Keratinocyte (primary cell): ENCODE measurements around the gene GOLGA2. TPM values are rescaled to one million over a fixed set of nuclear protein-coding genes. Genes with fewer than 3 reads are reported as not detected.

Experiments used
- DNase-seq: peaks from one replicate; pipeline ENCODE4 v3.0.0-alpha.2; 2011; ENCODE audit warnings: low read depth, missing footprints, low spot score
- FAIRE-seq: peaks from 2 replicates; lab custom pipeline; 2011; peaks lifted over from hg19 to GRCh38; lab: Jason Lieb, UNC
- H2AFZ ChIP-seq: 2 replicates; pipeline ENCODE4 v1.6.0; 2012; ENCODE audit warnings: low read length, control low read depth, inconsistent platforms; ENCODE audit not compliant: control insufficient read depth
- H3K27ac ChIP-seq: 2 replicates; pipeline ENCODE4 v1.5.1; 2011; ENCODE audit warnings: low read length; ENCODE audit not compliant: control insufficient read depth, insufficient read depth
- H3K27me3 ChIP-seq: 3 replicates; pipeline ENCODE4 v1.6.0; 2011; ENCODE audit warnings: low read length; ENCODE audit not compliant: control insufficient read depth, insufficient read depth; ENCODE audit errors: extremely low read depth
- H3K36me3 ChIP-seq, 2 experiments: 2 replicates in 1 of 2; 3 replicates in 1 of 2; pipeline ENCODE4 v1.5.1; 2011; ENCODE audit warnings: low read length in 2 of 2, mild to moderate bottlenecking in 1 of 2; ENCODE audit not compliant: control insufficient read depth in 2 of 2, insufficient read depth in 2 of 2; ENCODE audit errors: extremely low read depth in 1 of 2
- H3K4me1 ChIP-seq: 3 replicates; pipeline ENCODE4 v1.5.1; 2011; ENCODE audit warnings: low read length; ENCODE audit not compliant: control insufficient read depth, insufficient read depth; ENCODE audit errors: extremely low read depth
- H3K4me2 ChIP-seq: 3 replicates; pipeline ENCODE4 v1.6.0; 2011; ENCODE audit warnings: low read depth, low read length; ENCODE audit not compliant: control insufficient read depth, insufficient read depth; ENCODE audit errors: extremely low read depth
- H3K4me3 ChIP-seq, 3 experiments: fragments of 200-600 bp in 1 of 3; sonication (generic) in 1 of 3; 2 replicates in 2 of 3; 3 replicates in 1 of 3; pipeline ENCODE4 v1.5.1; 2011 to 2016; ENCODE audit warnings: low read length in 3 of 3, mild to moderate bottlenecking in 3 of 3, control low read depth in 2 of 3, inconsistent platforms in 1 of 3, low read depth in 1 of 3, mixed read lengths in 1 of 3, mixed run types in 1 of 3, moderate library complexity in 1 of 3; ENCODE audit not compliant: control insufficient read depth in 2 of 3, insufficient read depth in 2 of 3; ENCODE audit errors: extremely low read depth in 1 of 3
- H3K79me2 ChIP-seq: 2 replicates; pipeline ENCODE4 v1.6.0; 2012; ENCODE audit warnings: low read length; ENCODE audit not compliant: control insufficient read depth, insufficient read depth
- H3K9ac ChIP-seq: 3 replicates; pipeline ENCODE4 v1.6.0; 2011; ENCODE audit warnings: low read length; ENCODE audit not compliant: control insufficient read depth, insufficient read depth; ENCODE audit errors: extremely low read depth
- H3K9me1 ChIP-seq: 3 replicates; pipeline ENCODE4 v1.6.0; 2011; ENCODE audit warnings: low read length; ENCODE audit not compliant: control insufficient read depth, insufficient read depth; ENCODE audit errors: extremely low read depth
- H3K9me3 ChIP-seq: 2 replicates; pipeline ENCODE4 v1.5.1; 2012; ENCODE audit warnings: low read depth, low read length; ENCODE audit not compliant: control insufficient read depth
- H4K20me1 ChIP-seq: 3 replicates; pipeline ENCODE4 v1.6.0; 2011; ENCODE audit warnings: low read length; ENCODE audit not compliant: control insufficient read depth, insufficient read depth; ENCODE audit errors: extremely low read depth
- CTCF ChIP-seq, 3 experiments: IDR thresholded peaks in 1 of 3; conservative IDR thresholded peaks in 1 of 3; optimal IDR thresholded peaks in 1 of 3; 2 replicates in 2 of 3; 3 replicates in 1 of 3; pipeline versions ENCODE3 to v1.5.1; 2011; ENCODE audit warnings: low read length in 3 of 3, mild to moderate bottlenecking in 3 of 3, moderate library complexity in 2 of 3, control low read depth in 1 of 3, inconsistent platforms in 1 of 3; ENCODE audit not compliant: insufficient read depth in 2 of 3; ENCODE audit errors: extremely low read depth in 1 of 3
- EZH2 ChIP-seq: IDR thresholded peaks from one replicate; pipeline ENCODE4 v1.6.1; 2012; ENCODE audit warnings: inconsistent platforms, mild to moderate bottlenecking, low read length, moderate library complexity
- dilution Hi-C: fragments of 300-500 bp; cut with MboI; formaldehyde crosslinking; loops from one replicate; pipeline ENCODE4 v1.7.0; 2020; ENCODE audit warnings: low sequenced_read_pairs; ENCODE audit not compliant: extremely low pct_ligation_motif_present
- polyA plus RNA-seq, 5 experiments: library from polyadenylated mRNA; depleted of rRNA in 3 of 5; stranded (reverse) in 3 of 5; stranded (forward) in 1 of 5; unstranded in 1 of 5; fragments of >200 nt; gene quantifications; 1 replicate in 1 of 5; 2 replicates in 3 of 5; 3 replicates in 1 of 5; pipeline versions ENCODE4 v1.2.1 to v1.2.3, GENCODE V29; 2011 to 2012; ENCODE audit warnings: missing spikeins in 2 of 5, low read depth in 1 of 5, low replicate concordance in 1 of 5

GOLGA2 gene
- polyA plus RNA-seq, 1 donor (not counting 4 experiments of a cell fraction or from before 2014, with no cell fraction given), result 41.6 TPM

GRCh38 chr9:128294142-128294541, 18.3 kb upstream of the GOLGA2 start:
- FAIRE-seq, result no peak
- H2AFZ ChIP-seq, result no peak overlapping the region

GRCh38 chr9:128293091-128293490, 17.3 kb upstream of the GOLGA2 start:
- H3K27me3 ChIP-seq, result no peaks in the 10 kb centered on the region
- no peak overlapping the region for H3K27ac ChIP-seq
- no peaks in the 10 kb centered on the region for H3K9me1 ChIP-seq
- no peak for TF ChIP-seq CTCF (optimal IDR thresholded peaks at IDR 0.05 in 1 of 3, IDR thresholded peaks at IDR 0.05 in 1 of 3, conservative IDR thresholded peaks at IDR 0.05 in 1 of 3; ENCODE audit: extremely low read depth in 1 of 3, insufficient read depth in 2 of 3, low read length in 3 of 3)
- TF ChIP-seq EZH2, result no peak
- H3K4me2 ChIP-seq, result no peak overlapping the region
- DNase-seq, result no peak
- H4K20me1 ChIP-seq, result no peaks in the 10 kb centered on the region
- H3K36me3 ChIP-seq, result peaks cover 0 to 5% of the 10 kb centered on the region in 2 experiments
- no peaks in the 10 kb centered on the region for H3K9me3 ChIP-seq
- dilution Hi-C loops, result no loop called here
- H3K79me2 ChIP-seq, result no peaks in the 10 kb centered on the region
- H3K9ac ChIP-seq, result no peak overlapping the region
- no peak overlapping the region for H3K4me3 ChIP-seq
- FAIRE-seq, result no peak
- peaks cover 5% of the 10 kb centered on the region for H3K4me1 ChIP-seq
- no peak overlapping the region for H2AFZ ChIP-seq

More at GRCh38 chr9:128294142-128294541, 18.3 kb upstream of the GOLGA2 start:
- H3K36me3 ChIP-seq, result no peaks in the 10 kb centered on the region
- no peaks in the 10 kb centered on the region for H3K9me1 ChIP-seq
- no peak overlapping the region for H3K4me3 ChIP-seq
- no peaks in the 10 kb centered on the region for H3K9me3 ChIP-seq
- DNase-seq, result no peak
- H3K79me2 ChIP-seq, result no peaks in the 10 kb centered on the region
- peaks cover 6% of the 10 kb centered on the region for H3K4me1 ChIP-seq
- H4K20me1 ChIP-seq, result no peaks in the 10 kb centered on the region
- TF ChIP-seq CTCF (optimal IDR thresholded peaks at IDR 0.05 in 1 of 3, IDR thresholded peaks at IDR 0.05 in 1 of 3, conservative IDR thresholded peaks at IDR 0.05 in 1 of 3; ENCODE audit: extremely low read depth in 1 of 3, insufficient read depth in 2 of 3, low read length in 3 of 3) (no peak), EZH2 (no peak)
- H3K4me2 ChIP-seq, result no peak overlapping the region
- no peaks in the 10 kb centered on the region for H3K27me3 ChIP-seq
- dilution Hi-C loops, result no loop called here
- no peak overlapping the region for H3K9ac ChIP-seq
- H3K27ac ChIP-seq, result no peak overlapping the region
